ENCODE data around the gene ZNRF1.

GRCh38 chr16:75044800-75045361 lies 46.1 kb downstream of the ZNRF1 start:
- TF ChIP-seq EGR1 (IDR thresholded peaks at IDR 0.05; ENCODE audit: borderline replicate concordance in 1 of 2, low read depth in 2 of 2, low read length in 2 of 2) (no peak), POLR2AphosphoS5 (IDR thresholded peaks at IDR 0.05; ENCODE audit: low read length) (no peak), EZH2 (IDR thresholded peaks at IDR 0.05; ENCODE audit: borderline replicate concordance, control insufficient read depth, low read depth, low read length) (no peak), POLR2A (IDR thresholded peaks at IDR 0.05; ENCODE audit: low read depth, low read length) (no peak)
- TF ChIP-seq, protein P1, sequence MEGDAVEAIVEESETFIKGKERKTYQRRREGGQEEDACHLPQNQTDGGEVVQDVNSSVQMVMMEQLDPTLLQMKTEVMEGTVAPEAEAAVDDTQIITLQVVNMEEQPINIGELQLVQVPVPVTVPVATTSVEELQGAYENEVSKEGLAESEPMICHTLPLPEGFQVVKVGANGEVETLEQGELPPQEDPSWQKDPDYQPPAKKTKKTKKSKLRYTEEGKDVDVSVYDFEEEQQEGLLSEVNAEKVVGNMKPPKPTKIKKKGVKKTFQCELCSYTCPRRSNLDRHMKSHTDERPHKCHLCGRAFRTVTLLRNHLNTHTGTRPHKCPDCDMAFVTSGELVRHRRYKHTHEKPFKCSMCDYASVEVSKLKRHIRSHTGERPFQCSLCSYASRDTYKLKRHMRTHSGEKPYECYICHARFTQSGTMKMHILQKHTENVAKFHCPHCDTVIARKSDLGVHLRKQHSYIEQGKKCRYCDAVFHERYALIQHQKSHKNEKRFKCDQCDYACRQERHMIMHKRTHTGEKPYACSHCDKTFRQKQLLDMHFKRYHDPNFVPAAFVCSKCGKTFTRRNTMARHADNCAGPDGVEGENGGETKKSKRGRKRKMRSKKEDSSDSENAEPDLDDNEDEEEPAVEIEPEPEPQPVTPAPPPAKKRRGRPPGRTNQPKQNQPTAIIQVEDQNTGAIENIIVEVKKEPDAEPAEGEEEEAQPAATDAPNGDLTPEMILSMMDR (IDR thresholded peaks at IDR 0.05 in 2 of 3, conservative IDR thresholded peaks at IDR 0.05 in 1 of 3; ENCODE audit: control insufficient read depth in 2 of 3, extremely low read depth in 1 of 3, insufficient read depth in 1 of 3, low read depth in 3 of 3, low read length in 3 of 3): no peak

Data from GM12878 (cell line).